Mesodermal cell (in vitro differentiated cells): Measurements from ENCODE around the gene HTRA1.

ENCODE experiments used
- H3K27ac ChIP-seq: 2 replicates; pipeline ENCODE4 v1.7.0; 2013; ENCODE audit warnings: mild to moderate bottlenecking, low read depth, low read length, moderate library complexity; ENCODE audit not compliant: severe bottlenecking
- H3K36me3 ChIP-seq: 2 replicates; pipeline ENCODE4 v1.7.1; 2013; ENCODE audit warnings: mild to moderate bottlenecking, low read length, moderate library complexity; ENCODE audit not compliant: control insufficient read depth, insufficient read depth
- H3K4me1 ChIP-seq: one replicate; pipeline ENCODE4 v1.7.1; 2013; ENCODE audit warnings: mild to moderate bottlenecking, low read length; ENCODE audit not compliant: insufficient read depth, control insufficient read depth, poor library complexity, severe bottlenecking
- H3K4me3 ChIP-seq: 2 replicates; pipeline ENCODE4 v1.7.0; 2013; ENCODE audit warnings: low read length, control low read depth, mild to moderate bottlenecking; ENCODE audit not compliant: insufficient read depth, poor library complexity, severe bottlenecking; ENCODE audit errors: extremely low read depth
- H3K9me3 ChIP-seq: 2 replicates; pipeline ENCODE4 v1.7.1; 2013; ENCODE audit warnings: mild to moderate bottlenecking, low read length, moderate library complexity; ENCODE audit not compliant: control insufficient read depth
- WGBS, 2 experiments: methylation state at CpG; one replicate each; pipeline ENCODE4 v1.1.5; 2013; ENCODE audit warnings: missing lambda C conversion rate in 2 of 2; ENCODE audit not compliant: insufficient coverage in 2 of 2; 5-methylcytosine and 5-hydroxymethylcytosine counted together

HTRA1 gene

DNA sequence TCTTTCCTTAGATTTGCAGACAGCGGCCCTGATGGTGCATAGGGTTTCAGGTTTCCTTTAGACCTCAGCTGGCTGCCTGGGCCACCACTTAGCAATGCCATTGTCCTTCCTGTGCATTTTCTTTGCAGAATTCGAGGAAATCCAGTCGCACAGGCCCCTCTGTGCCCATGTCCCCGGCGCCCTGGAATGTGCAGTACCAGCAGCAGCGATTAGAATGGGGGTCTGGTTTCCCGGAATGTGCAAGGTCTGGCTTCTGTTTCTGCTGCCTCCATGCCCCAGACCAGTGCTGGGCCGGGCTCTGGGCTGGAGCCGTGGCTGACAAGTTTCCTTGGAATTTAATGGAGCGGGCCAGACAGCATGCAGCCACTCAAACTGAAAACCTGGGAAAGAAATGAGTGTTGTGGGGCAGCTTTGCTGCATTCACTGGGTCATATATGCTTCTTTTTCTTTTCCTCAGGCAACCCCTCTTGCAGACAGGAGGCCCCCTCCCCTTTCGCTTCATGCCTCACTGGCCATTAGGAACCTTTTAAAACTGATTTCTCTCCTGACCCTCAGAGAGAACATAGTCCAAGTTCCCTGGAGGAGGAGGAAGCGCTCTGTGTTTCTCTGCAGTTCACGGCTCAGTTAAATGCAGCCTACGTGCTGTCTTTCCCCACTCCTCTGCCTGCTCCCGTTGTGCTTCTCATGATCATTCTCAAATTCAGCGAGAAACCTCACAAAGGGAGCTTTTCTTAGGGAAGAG lies 14.4 kb downstream of the HTRA1 start:
- 34 to 51% methylated on average over 12 to 14 of the region's 16 CpGs for WGBS, 2 experiments
- peaks cover 56% of the 10 kb centered on the region for H3K4me1 ChIP-seq
- H3K36me3 ChIP-seq = no peaks in the 10 kb centered on the region
- no peak overlapping the region for H3K4me3 ChIP-seq
- H3K27ac ChIP-seq = peak overlapping the region; percentile 94
- H3K9me3 ChIP-seq = no peaks in the 10 kb centered on the region

DNA sequence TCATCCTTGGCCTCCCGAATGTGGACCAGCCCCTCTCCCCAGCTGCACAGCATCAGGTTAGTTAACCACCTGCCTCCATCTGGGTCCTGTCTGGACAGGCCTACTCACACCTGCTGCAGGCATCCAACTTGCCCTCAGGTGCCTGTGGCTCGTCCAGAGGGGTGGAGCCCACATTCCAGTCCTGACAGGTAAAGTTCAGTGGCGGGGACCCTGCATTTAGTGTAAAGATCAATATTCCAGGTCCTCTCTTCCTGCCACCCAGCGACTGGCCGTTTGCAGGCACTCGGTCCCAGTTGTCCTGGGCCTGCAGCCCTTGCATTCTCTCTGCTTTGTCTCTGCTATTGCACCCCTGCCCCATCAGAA lies 15.0 kb downstream of the HTRA1 start:
- H3K36me3 ChIP-seq = peaks cover 4% of the 10 kb centered on the region
- H3K4me1 ChIP-seq = peaks cover 56% of the 10 kb centered on the region
- peak overlapping the region; percentile 94 for H3K27ac ChIP-seq
- no peak overlapping the region for H3K4me3 ChIP-seq
- H3K9me3 ChIP-seq = peaks cover under 1% of the 10 kb centered on the region
- 40 to 88% methylated on average over 2 to 6 of the region's 6 CpGs for WGBS, 2 experiments

DNA sequence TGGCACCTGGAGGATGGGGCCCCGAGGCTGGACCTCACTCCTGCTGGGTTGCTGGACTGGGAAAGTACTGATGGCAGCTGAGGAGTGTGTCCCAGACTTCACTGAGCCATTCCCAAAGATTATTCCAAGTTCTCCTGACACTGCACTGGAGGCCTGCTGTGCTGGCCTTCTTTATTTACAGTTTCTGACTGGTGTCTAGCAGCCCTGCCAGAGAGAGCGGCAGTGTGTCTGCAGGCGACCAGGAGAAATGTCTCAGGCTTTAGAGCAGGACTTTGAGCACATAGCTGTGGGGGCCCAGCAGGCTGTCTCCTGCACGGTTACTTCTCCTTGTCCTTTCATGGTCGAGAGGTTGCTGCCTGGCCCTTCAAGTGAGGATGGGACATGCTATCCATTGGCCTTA lies 16.1 kb downstream of the HTRA1 start:
- Histone ChIP-seq H3K27ac (peak overlapping the region; percentile 49), H3K4me1 (peaks cover 56% of the 10 kb centered on the region), H3K9me3 (peaks cover 12% of the 10 kb centered on the region), H3K36me3 (peaks cover 5% of the 10 kb centered on the region), H3K4me3 (no peak overlapping the region)
- 70 to 72% methylated on average over 4 of the region's 5 CpGs for WGBS, 2 experiments

DNA sequence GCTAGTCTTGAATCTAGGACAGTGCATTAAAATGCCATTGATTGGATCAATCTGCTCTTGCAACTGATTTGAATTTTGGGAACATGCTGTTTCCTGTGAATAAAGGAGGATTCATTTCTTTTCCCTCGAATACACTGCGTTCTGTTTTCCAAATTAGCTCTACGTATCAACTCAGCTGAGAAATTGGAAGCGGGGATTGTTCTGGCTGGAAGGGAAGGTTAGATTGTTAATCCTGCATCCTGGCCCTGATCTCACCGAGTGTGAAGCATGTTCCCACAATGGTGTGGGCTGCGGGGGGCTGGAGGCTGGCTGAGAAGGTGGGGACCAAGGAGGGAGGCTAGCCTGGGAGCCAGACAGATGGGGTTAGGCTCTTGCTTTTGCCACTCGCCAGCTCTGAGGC lies 17.6 kb downstream of the HTRA1 start:
- WGBS, 2 experiments = 87 to 92% methylated on average over 7 of the region's 7 CpGs
- Histone ChIP-seq H3K4me3 (no peak overlapping the region), H3K4me1 (peaks cover 44% of the 10 kb centered on the region), H3K9me3 (peaks cover 14% of the 10 kb centered on the region), H3K27ac (no peak overlapping the region), H3K36me3 (peaks cover 5% of the 10 kb centered on the region)

DNA sequence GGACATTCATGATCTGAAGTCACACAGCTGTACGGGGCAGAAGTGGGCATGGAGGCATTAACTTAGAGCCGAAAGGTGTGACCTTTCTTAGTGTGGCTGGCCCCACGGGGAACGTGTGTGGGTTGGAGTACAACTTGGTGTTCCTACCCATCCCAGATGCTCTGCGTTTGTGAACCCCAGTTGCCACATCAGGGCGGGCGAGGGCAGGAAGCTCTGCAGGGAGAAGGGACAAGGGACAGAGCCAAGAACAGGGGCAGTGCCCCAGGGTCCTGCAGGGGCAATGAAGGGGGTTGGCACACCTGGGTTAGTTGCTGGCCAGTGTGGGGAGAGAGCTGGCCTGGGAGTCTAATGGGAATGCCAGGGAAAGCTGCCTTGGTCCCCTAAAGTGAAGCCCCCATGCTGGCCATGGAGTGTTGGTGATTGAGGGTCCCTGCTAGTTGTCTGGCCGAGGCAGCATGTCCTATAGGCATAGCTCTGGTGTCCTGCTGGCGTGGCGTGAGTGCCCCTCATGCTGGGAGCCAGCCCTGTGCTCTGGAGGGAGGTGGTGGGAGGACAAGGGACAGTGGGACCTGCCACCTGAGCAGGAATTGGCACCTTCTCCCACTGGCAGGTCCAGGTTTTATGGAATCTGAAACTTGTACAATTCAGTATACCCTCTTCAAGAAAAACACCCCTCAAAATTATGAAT lies 18.9 kb downstream of the HTRA1 start:
- peaks cover 5% of the 10 kb centered on the region for H3K36me3 ChIP-seq
- H3K4me3 ChIP-seq = no peak overlapping the region
- H3K9me3 ChIP-seq = peaks cover 14% of the 10 kb centered on the region
- H3K4me1 ChIP-seq = peaks cover 35% of the 10 kb centered on the region
- 94 to 95% methylated on average over 7 to 10 of the region's 10 CpGs for WGBS, 2 experiments
- H3K27ac ChIP-seq = no peak overlapping the region

DNA sequence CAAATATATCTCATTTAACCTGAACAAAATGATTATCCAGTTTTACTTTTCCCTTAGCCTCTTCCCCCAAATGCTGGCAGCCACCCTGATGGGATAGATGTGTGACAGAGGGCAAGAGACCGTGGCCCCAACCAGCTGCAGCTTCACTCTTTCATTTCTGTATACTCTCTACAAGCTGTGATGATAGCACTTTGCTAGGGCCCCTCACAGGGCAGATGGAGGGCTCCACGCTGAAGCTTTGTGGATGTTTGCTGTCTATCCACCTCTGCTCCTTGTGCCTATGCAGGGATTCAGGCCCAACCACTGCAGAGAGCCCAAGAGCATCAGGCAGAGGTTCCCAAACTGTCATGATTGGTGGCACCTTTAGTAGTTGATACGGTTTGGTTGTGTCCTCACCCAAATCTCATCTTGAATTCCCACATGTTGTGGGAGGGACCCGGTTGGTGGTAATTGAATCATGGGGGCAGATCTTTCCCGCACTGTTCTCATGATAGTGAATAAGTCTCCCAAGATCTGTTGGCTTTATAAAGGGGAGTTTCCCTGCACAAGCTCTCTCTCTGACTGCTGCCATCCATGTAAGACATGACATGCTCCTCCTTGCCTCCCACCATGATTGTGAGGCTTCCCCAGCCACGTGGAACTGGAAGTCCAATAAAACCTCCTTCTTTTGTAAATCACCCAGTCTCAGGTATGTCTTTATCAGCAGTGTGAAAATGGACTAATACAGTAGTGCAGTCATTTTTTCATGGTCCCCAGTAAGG lies 20.1 kb downstream of the HTRA1 start:
- H3K27ac ChIP-seq = no peak overlapping the region
- H3K36me3 ChIP-seq = peaks cover 5% of the 10 kb centered on the region
- peaks cover 34% of the 10 kb centered on the region for H3K4me1 ChIP-seq
- peaks cover 14% of the 10 kb centered on the region for H3K9me3 ChIP-seq
- 100% methylated on average over 2 to 3 of the region's 6 CpGs for WGBS, 2 experiments
- no peak overlapping the region for H3K4me3 ChIP-seq

DNA sequence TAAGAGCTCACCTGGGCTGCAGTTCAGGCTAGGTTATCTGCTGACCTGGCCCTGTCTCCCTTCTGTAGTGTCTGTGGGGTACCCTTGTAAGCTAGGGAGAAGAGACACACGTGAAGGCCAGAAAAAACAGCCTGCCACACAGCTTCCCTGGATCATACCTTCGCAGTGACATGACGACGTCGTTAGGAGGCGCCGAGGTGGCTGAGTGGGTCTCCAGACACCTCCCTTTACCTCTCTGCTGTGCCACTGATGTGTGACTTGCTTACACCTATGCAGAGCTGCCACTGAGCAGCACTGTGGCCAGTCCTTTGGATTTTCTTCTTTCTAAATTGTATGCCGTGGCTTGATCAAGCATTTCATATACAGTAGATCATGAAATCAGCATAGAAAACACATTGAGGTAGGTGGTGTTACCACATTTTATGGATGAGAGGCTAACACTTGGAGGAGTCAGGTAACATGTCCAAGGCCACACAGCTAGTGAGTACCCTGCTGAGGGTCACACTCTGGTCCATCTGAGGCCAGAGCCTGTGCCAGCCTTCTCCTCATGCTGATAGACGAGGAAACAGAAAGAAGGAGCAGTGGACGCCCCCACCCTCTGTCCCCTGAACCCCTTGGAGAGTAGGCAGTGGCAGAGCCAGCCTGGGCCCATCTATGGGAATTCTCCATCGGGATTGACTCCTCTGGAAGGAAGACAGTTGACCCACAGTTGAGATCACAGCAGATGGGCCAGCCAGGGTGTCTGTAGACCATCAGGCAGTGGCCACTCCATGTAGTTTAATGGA lies 23.1 kb downstream of the HTRA1 start:
- peaks cover 5% of the 10 kb centered on the region for H3K36me3 ChIP-seq
- H3K4me1 ChIP-seq = peaks cover 22% of the 10 kb centered on the region
- H3K4me3 ChIP-seq = no peak overlapping the region
- WGBS, 2 experiments = 93 to 94% methylated on average over 10 of the region's 11 CpGs
- H3K27ac ChIP-seq = no peak overlapping the region
- H3K9me3 ChIP-seq = peaks cover 14% of the 10 kb centered on the region

DNA sequence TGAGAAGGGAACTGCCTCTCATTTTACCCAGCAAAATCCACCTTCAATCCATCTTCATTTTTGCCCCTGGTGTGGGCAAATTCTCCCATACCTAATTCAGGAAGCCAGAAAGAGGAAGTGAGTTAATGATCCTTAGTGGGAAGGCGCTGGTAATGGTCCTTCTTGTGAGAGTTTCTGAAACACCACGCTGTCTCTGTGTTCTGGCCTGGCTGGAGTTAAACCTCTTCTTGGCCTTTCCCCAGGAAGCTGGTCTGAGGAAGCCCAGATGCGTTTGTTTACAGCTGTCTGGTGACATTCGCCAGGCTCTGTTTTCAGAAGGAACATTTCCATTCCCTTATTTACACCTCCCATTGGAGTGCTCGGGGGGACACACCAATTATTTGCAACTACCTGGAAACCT lies 24.3 kb downstream of the HTRA1 start:
- Histone ChIP-seq H3K4me3 (no peak overlapping the region), H3K9me3 (peaks cover 14% of the 10 kb centered on the region), H3K4me1 (peaks cover 19% of the 10 kb centered on the region), H3K27ac (peak overlapping the region; percentile 65), H3K36me3 (peaks cover 5% of the 10 kb centered on the region)
- WGBS, 2 experiments = 72 to 73% methylated on average over 2 of the region's 5 CpGs

DNA sequence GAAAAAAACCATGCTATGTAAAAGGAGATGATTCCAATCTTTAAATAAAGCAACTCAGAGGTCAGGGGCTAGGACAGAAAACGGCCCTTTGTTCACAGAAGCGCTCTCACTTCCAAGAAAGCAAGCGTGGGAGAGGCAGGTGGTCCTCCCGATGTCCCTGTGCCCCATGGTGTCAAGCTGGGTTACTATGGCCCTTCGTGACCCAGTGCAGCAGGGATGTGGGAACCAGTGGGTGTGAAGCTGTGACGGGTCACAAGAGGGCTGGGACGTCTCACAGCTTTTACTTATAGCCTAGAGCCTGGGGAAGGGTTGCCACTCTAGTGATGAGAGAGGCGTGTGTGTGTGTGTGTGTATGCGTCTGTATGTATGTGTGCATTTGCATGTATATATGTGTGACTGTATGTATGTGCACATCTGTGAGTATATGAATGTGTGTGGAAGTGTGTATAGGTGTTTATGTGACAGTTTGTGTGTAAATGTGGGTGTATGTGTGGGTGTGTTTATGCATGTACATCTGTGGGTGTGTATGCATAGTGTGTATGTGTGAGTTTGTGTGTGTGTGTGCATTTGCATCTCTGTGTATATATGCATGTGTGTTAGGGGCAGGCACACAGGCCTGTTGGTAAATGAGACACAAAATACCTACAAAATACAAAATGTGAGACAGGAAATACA lies 25.2 kb downstream of the HTRA1 start:
- WGBS, 2 experiments = 84 to 90% methylated on average over 8 of the region's 9 CpGs
- Histone ChIP-seq H3K4me1 (peaks cover 21% of the 10 kb centered on the region), H3K4me3 (no peak overlapping the region), H3K27ac (no peak overlapping the region), H3K9me3 (peaks cover 11% of the 10 kb centered on the region), H3K36me3 (no peaks in the 10 kb centered on the region)
